Left lung (tissue), 10 donors: ENCODE measurements around the gene IPPK. TPM values are rescaled to one million over a fixed set of nuclear protein-coding genes. Genes with fewer than 3 reads are reported as not detected.
"Not testable (repeated sequence)": the region's sequence is repeated elsewhere in the genome, so short reads cannot be mapped to it uniquely, and the experiment has no call there.

Source experiments
- ATAC-seq: fragments of 200-7000 bp; cut with Tn5 transposase; one replicate; pipeline ENCODE4 v1.9.1; 2020; ENCODE audit warnings: moderate library complexity
- DNase-seq, 4 donors: peaks; one replicate each; pipeline ENCODE4 v3.0.0-alpha.2; 2013 to 2020
- H3K27ac ChIP-seq, 2 donors: fragments of 200-600 bp; sonication (generic) in 1 of 2; one replicate each; pipeline versions ENCODE4 v1.5.0 to v1.8.0; 2020 to 2021
- H3K27me3 ChIP-seq, 2 donors: fragments of 200-600 bp; sonication (generic) in 1 of 2; one replicate each; pipeline versions ENCODE4 v1.5.0 to v1.8.0; 2020 to 2021
- H3K36me3 ChIP-seq, 2 donors: fragments of 200-600 bp; sonication (generic) in 1 of 2; one replicate each; pipeline versions ENCODE4 v1.5.0 to v1.8.0; 2020 to 2021
- H3K4me1 ChIP-seq, 2 donors: fragments of 200-600 bp; one replicate each; pipeline ENCODE4 v1.8.0; 2021
- H3K4me3 ChIP-seq, 2 donors: fragments of 200-600 bp; sonication (generic) in 1 of 2; one replicate each; pipeline versions ENCODE4 v1.5.0 to v1.8.0; 2020 to 2021; ENCODE audit warnings: mild to moderate bottlenecking in 1 of 2
- H3K9me3 ChIP-seq, 2 donors: fragments of 200-600 bp; sonication (generic) in 1 of 2; one replicate each; pipeline versions ENCODE4 v1.5.0 to v1.8.0; 2020 to 2021
- intact Hi-C, 2 donors: fragments of 100-400 bp; cut with DNase I; formaldehyde crosslinking; loops; one replicate each; pipeline versions ENCODE4 v1.11.2 to v1.14.2; 2022
- polyA plus RNA-seq, 6 donors: library from polyadenylated mRNA; unstranded; fragments of 120-200 nt; gene quantifications; one replicate each; pipeline ENCODE4 v1.2.1, GENCODE V29; 2013; ENCODE audit not compliant: insufficient read length in 6 of 6
- total RNA-seq, 2 donors: library from RNA; stranded (reverse); fragmentation: NEBNext Ultra II Directional; extraction: Animal tissue kit (Norgen Biotek cat#: 25700); gene quantifications; one replicate each; pipeline ENCODE4 v1.2.1, GENCODE V29; 2021
- TF ChIP-seq, protein P1 (sequence below), 2 donors: fragments of 200-600 bp; sonication (generic) in 1 of 2; IDR thresholded peaks; one replicate each; pipeline versions ENCODE4 v1.5.0 to v1.8.0; 2021; ENCODE audit warnings: antibody characterized with exemption in 2 of 2
- donor health status: DM: no; HTN: yes; CAD: no.
- donor health status: DM: no; HTN: no; CAD: no.

The IPPK gene
- total and polyA plus RNA-seq, 8 donors, result 6.5 to 10.8 (median 8.7) TPM

DNA sequence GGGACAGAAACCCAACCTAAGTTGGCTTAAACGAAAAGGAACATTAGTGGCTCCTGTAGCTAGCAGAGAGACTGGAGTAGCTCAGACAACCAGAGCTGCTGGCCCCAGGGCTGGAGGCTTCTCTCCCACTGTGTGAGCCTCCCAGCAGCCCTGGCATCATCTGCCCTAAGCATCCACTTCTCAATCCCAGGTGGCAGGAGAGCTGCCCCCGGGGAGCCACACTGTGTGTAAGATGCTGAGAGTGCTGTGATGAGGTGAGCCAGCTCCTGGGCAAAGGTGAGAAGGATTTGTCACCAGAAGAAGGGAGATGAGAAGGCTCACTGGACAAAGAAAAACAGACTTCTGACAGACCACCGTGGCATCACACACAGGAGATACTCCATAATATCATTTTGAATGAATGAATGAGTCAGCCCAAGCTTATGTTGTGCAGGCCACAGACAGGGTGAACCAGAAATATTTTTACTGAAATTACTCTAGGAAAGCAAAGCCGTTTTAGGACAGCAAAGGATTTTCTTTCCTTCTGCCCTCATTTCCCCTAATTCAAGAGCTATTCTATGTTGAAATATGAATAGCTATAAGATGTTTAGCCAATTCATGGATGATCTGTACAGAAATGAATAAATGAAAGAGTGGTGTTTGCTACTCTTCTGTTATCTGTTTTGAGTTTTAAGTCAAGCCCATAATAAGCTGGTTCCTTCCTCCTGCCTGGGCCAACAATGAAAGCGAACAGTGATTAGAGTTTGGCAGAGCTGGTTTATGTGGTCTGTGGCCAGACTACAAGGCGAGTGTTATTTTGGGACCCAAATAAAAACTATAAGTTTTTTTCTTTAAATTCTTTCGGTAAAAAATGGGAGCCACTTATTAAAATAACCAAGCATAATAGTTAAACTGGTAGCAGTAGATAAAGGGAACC is 76.7 kb downstream of the IPPK start:
- intact Hi-C loops, result no loop called here
- H3K9me3 ChIP-seq, result no peaks in the 10 kb centered on the region
- TF ChIP-seq, protein P1, sequence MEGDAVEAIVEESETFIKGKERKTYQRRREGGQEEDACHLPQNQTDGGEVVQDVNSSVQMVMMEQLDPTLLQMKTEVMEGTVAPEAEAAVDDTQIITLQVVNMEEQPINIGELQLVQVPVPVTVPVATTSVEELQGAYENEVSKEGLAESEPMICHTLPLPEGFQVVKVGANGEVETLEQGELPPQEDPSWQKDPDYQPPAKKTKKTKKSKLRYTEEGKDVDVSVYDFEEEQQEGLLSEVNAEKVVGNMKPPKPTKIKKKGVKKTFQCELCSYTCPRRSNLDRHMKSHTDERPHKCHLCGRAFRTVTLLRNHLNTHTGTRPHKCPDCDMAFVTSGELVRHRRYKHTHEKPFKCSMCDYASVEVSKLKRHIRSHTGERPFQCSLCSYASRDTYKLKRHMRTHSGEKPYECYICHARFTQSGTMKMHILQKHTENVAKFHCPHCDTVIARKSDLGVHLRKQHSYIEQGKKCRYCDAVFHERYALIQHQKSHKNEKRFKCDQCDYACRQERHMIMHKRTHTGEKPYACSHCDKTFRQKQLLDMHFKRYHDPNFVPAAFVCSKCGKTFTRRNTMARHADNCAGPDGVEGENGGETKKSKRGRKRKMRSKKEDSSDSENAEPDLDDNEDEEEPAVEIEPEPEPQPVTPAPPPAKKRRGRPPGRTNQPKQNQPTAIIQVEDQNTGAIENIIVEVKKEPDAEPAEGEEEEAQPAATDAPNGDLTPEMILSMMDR (IDR thresholded peaks at IDR 0.05), result no peak
- no peaks in the 10 kb centered on the region for H3K27me3 ChIP-seq
- peak overlapping the region in 1 of 2 donors; percentile 69 for H3K27ac ChIP-seq
- ATAC-seq (no peak), DNase-seq (no peak)
- no peaks in the 10 kb centered on the region for H3K36me3 ChIP-seq
- H3K4me3 ChIP-seq, result no peak overlapping the region
- H3K4me1 ChIP-seq, result peaks cover 7 to 18% of the 10 kb centered on the region in 2 donors

DNA sequence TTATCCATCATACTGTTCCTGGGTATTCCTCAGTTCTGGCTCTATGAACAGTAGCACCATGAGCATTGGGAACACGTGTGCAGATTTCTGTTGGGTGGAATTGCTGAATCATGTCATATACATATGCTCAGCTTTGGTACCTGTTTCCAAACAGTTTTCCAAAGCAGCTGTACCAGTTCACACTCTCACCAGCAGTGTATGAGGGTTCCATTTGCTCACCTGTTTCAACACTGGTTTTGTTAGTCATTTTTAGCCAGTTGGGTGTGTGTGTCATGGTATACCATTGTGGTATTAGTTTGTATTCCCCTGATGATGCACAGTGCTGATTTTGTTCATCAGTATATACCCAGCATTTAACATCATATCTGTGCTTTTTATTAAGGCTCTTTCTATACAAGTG is 77.4 kb downstream of the IPPK start:
- TF ChIP-seq, protein P1 (IDR thresholded peaks at IDR 0.05), result no peak
- peaks cover 7 to 18% of the 10 kb centered on the region in 2 donors for H3K4me1 ChIP-seq
- no peaks in the 10 kb centered on the region for H3K36me3 ChIP-seq
- no peak for ATAC-seq
- H3K4me3 ChIP-seq, result no peak overlapping the region
- DNase-seq, result no peak
- intact Hi-C loops, result no loop called here
- H3K9me3 ChIP-seq, result no peaks in the 10 kb centered on the region
- peak overlapping the region in 1 of 2 donors; percentile 69 for H3K27ac ChIP-seq
- no peaks in the 10 kb centered on the region for H3K27me3 ChIP-seq

DNA sequence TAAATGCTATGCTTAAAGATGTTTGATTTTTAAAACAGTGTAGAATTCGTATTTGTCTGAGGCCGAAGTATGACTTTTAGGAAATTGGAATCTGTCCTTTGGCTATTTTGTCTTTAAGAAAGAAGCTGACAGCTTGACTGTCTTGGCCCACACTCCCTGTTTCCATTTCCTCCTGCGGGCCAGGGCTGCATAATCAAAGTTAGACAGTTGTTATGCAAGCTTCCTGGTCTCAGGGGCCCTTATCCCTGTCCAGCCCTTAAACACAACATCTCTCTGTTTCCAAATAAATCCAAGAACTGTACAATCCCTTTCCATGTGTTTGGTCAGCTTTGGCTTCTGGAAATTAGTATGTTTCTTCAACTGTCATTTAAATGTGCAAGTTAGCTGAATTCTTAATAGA is 79.6 kb downstream of the IPPK start:
- ATAC-seq (peak; percentile 91), DNase-seq (peak in 2 of 4 donors; percentile 91 to 92)
- Histone ChIP-seq H3K4me3 (no peak overlapping the region), H3K27ac (peak overlapping the region; percentile 28), H3K9me3 (no peaks in the 10 kb centered on the region), H3K27me3 (no peaks in the 10 kb centered on the region), H3K36me3 (no peaks in the 10 kb centered on the region), H3K4me1 (peaks cover 7 to 18% of the 10 kb centered on the region in 2 donors)
- intact Hi-C loops, result no loop called here
- TF ChIP-seq, protein P1 (IDR thresholded peaks at IDR 0.05), result no peak

DNA sequence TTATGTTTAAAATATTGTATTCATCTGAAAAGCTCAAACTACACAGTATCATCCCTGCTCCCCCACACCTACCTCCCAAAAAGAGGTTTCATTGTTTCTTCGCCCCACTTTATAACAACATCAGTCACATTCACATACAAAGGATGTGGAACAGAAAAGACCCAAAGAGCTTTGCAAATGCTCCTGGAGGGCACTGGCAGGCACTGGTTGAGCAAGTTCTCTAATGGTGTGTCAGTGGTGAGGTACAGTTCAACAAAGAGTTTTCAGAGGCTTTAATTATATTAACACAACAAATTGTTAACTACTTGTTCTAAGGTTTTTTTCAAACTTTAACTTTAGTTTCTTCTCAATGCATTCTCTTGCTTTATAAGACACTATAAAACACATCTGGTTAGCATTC is 80.0 kb downstream of the IPPK start:
- Histone ChIP-seq H3K4me1 (peaks cover 7 to 18% of the 10 kb centered on the region in 2 donors), H3K9me3 (no peaks in the 10 kb centered on the region), H3K36me3 (no peaks in the 10 kb centered on the region), H3K27me3 (no peaks in the 10 kb centered on the region), H3K27ac (peak overlapping the region; percentile 28), H3K4me3 (no peak overlapping the region)
- ATAC-seq (peak; percentile 14), DNase-seq (no peak)
- intact Hi-C loops, result no loop called here
- TF ChIP-seq, protein P1 (IDR thresholded peaks at IDR 0.05), result no peak

DNA sequence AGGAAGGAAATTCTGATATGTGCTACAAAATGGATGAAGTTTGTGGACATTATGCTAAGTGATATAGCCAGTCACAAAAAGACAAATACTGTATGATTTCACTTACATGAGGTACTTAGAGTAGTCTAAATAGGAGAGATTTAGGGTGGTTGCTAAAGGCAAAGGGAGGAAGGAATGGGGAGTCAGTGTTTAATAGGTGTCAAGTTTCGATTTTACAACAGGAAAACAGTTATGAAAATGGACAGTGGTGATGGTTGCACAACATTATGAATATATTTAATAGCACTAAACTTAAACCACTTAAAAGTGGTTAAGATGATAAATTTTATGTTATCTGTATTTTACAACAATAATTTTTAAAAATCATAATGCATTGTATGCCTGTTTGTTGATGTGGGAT is 93.8 kb downstream of the IPPK start:
- intact Hi-C loops, result no loop called here
- TF ChIP-seq, protein P1 (IDR thresholded peaks at IDR 0.05), result no peak
- Histone ChIP-seq H3K27me3 (no peaks in the 10 kb centered on the region), H3K4me3 (no peak overlapping the region), H3K27ac (no peak overlapping the region), H3K4me1 (peaks cover 0 to 7% of the 10 kb centered on the region in 2 donors), H3K36me3 (no peaks in the 10 kb centered on the region), H3K9me3 (peaks cover 0 to 6% of the 10 kb centered on the region in 2 donors)
- no peak for DNase-seq
- no peak for ATAC-seq

DNA sequence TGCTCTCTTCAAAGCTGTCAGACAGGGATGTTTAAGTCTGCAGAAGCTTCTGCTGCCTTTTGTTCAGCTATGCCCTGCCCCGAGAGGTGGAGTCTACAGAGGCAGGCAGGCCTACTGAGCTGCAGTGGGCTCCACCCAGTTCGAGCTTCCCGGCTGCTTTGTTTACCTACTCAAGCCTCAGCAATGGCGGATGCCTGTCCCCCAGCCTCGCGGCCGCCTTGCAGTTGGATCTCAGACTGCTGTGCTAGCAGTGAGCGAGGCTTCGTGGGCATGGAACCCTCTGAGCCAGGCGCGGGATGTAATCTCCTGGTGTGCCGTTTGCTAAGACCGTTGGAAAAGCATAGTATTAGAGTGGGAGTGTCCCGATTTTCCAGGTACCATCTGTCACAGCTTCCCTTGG is 96.3 kb downstream of the IPPK start:
- ATAC-seq, H3K9me3 ChIP-seq, H3K4me3 ChIP-seq, intact Hi-C loops, H3K27me3 ChIP-seq, H3K27ac ChIP-seq, H3K4me1 ChIP-seq, H3K36me3 ChIP-seq, DNase-seq: not testable (repeated sequence)

DNA sequence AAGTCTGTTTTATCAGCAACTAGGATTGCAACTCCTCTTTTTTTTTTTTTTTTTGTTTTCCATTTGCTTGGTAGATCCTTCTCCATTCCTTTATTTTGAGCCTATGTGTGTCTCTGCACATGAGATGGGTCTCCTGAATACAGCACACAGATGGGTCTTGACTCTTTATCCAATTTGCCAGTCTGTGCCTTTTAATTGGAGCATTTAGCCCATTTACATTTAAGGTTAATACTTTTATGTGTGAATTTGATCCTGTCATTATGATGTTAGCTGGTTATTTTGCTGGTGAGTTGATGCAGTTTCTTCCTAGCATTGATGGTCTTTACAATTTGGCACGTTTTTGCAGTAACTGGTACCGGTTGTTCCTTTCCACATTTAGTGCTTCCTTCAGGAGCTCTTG is 98.1 kb downstream of the IPPK start:
- H3K27me3 ChIP-seq, H3K36me3 ChIP-seq, DNase-seq, H3K4me3 ChIP-seq, H3K27ac ChIP-seq, intact Hi-C loops, ATAC-seq, H3K4me1 ChIP-seq: not testable (repeated sequence)
- peaks cover 0 to 11% of the 10 kb centered on the region in 2 donors for H3K9me3 ChIP-seq
